ENCODE results near the gene STK11. TPM values are rescaled to one million over a fixed set of nuclear protein-coding genes. Genes with fewer than 3 reads are reported as not detected.

The STK11 gene
- total RNA-seq, 4 donors from 2014 or later, result 38.0 to 48.4 (median 44.2) TPM

- no peak for ATAC-seq (ENCODE audit: low FRiP score)
- TF ChIP-seq, protein P1, sequence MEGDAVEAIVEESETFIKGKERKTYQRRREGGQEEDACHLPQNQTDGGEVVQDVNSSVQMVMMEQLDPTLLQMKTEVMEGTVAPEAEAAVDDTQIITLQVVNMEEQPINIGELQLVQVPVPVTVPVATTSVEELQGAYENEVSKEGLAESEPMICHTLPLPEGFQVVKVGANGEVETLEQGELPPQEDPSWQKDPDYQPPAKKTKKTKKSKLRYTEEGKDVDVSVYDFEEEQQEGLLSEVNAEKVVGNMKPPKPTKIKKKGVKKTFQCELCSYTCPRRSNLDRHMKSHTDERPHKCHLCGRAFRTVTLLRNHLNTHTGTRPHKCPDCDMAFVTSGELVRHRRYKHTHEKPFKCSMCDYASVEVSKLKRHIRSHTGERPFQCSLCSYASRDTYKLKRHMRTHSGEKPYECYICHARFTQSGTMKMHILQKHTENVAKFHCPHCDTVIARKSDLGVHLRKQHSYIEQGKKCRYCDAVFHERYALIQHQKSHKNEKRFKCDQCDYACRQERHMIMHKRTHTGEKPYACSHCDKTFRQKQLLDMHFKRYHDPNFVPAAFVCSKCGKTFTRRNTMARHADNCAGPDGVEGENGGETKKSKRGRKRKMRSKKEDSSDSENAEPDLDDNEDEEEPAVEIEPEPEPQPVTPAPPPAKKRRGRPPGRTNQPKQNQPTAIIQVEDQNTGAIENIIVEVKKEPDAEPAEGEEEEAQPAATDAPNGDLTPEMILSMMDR (IDR thresholded peaks at IDR 0.05), result no peak
- no peak for DNase-seq (ENCODE audit: low spot score)
These were observed 68.7 kb downstream of the STK11 start for GRCh38 chr19:1274081-1274851.

- TF ChIP-seq, protein P1 (IDR thresholded peaks at IDR 0.05), result no peak
- no peak for DNase-seq (ENCODE audit: low spot score)
- ATAC-seq (ENCODE audit: low FRiP score), result no peak
These were observed 69.3 kb downstream of the STK11 start for GRCh38 chr19:1274852-1275259.

- ATAC-seq (ENCODE audit: low FRiP score), result peak; percentile 79
- TF ChIP-seq, protein P1 (IDR thresholded peaks at IDR 0.05), result no peak
These were observed 69.8 kb downstream of the STK11 start, which contains the start of gene FAM174C for GRCh38 chr19:1275260-1275975. Gene FAM174C, plus strand, starts transcription at chr19:1275530. Its CDS starts 20 bp downstream, at chr19:1275550.

GRCh38 chr19:1275976-1276627 lies 70.5 kb downstream of the STK11 start:
- ATAC-seq (ENCODE audit: low FRiP score), result no peak
- TF ChIP-seq, protein P1 (IDR thresholded peaks at IDR 0.05), result no peak

More at GRCh38 chr19:1275260-1275975, 69.8 kb downstream of the STK11 start, which contains the start of gene FAM174C:
- DNase-seq (ENCODE audit: low spot score), result peak; percentile 88

DNA sequence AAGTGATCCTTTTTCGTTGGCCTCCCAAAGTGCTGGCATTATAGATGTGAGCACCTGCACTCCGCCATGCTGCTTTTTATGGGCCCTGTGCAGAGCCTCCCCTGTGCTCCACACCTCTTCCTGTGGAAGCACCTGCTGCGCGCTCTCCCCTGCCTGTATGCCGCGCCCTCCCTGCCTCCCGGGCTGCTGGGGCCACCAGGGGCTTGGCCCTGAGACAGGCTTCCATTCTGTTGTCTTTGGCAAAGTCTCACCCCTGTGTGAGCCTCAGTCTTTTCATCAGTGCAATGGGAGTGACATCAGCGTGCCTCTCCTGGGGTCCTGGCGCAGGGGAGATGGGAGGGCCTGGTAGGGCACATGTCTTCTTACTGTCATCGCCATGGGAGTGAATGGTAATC lies 71.0 kb downstream of the STK11 start:
- TF ChIP-seq, protein P1 (IDR thresholded peaks at IDR 0.05), result no peak

More at GRCh38 chr19:1275976-1276627, 70.5 kb downstream of the STK11 start:
- no peak for DNase-seq (ENCODE audit: low spot score)

DNA sequence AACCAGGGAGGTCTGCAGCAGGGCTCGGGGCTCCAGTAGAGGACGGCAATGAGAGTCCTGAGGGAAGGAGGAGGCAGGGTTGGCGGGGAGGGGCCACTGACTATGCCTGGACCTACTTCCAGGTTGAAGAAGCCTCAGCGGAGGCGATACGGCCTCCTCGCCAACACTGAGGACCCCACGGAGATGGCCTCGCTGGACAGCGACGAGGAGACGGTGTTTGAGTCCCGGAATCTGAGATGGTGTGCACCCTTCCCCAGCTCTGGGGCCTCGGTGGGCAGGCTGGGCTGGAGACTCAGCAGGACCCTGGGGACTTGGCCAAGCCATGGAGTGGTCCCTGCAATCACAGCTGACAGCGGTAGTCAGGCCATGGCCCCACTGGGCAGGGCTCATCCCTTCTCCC lies 71.5 kb downstream of the STK11 start:
- no peak for DNase-seq (ENCODE audit: low spot score)
- ATAC-seq (ENCODE audit: low FRiP score), result no peak
- TF ChIP-seq, protein P1 (IDR thresholded peaks at IDR 0.05), result no peak

More for the DNA sequence above, 71.0 kb downstream of the STK11 start:
- DNase-seq (ENCODE audit: low spot score) (no peak), ATAC-seq (ENCODE audit: low FRiP score) (no peak)

Other genes starting within 250 kb of the STK11 start
- gene WDR18, start 221.4 kb upstream of the STK11 start, total RNA-seq, result 10 to 100 TPM; 22.8 to 69.4 (median 37.5) TPM
- under 1 TPM in 1 of 4 donors, not detected in 3; 0.24 TPM for gene GRIN3B, start 205.4 kb upstream of the STK11 start, total RNA-seq
- 100 to 1,000 TPM; 112 to 164 (median 161) TPM for gene TMEM259, start 184.7 kb upstream of the STK11 start, total RNA-seq
- not detected for gene RNU6-2, start 184.3 kb upstream of the STK11 start, total RNA-seq
- 10 to 100 TPM; 39.6 to 75.4 (median 60.8) TPM for gene CNN2, start 179.2 kb upstream of the STK11 start, total RNA-seq
- 10 to 100 TPM; 10.3 to 29.8 (median 15.9) TPM for gene ABCA7, start 165.7 kb upstream of the STK11 start, total RNA-seq
- 10 to 100 TPM; 21.4 to 97.6 (median 36.3) TPM for gene ARHGAP45, start 138.6 kb upstream of the STK11 start, total RNA-seq
- gene POLR2E, start 110.4 kb upstream of the STK11 start, total RNA-seq, result 100 to 1,000 TPM; 151 to 216 (median 188) TPM
- gene GPX4, start 101.8 kb upstream of the STK11 start, total RNA-seq, result 1,000 to 10,000 TPM in 1 of 4 donors, 100 to 1,000 TPM in 3; 429 to 1,640 (median 892) TPM
- gene SBNO2, start 31.5 kb upstream of the STK11 start, total RNA-seq, result 100 to 1,000 TPM in 1 of 4 donors, 10 to 100 TPM in 3; 33.1 to 208 (median 61.9) TPM
- gene CBARP, start 32.2 kb downstream of the STK11 start, total RNA-seq, result 10 to 100 TPM in 1 of 4 donors, 1 to 10 TPM in 1, under 1 TPM in 1, not detected in 1; 0.63 to 19.6 (median 2.2) TPM
- 10 to 100 TPM; 46.4 to 76.0 (median 60.2) TPM for gene ATP5F1D, start 36.0 kb downstream of the STK11 start, total RNA-seq
- 10 to 100 TPM; 24.5 to 68.6 (median 44.1) TPM for gene MIDN, start 42.8 kb downstream of the STK11 start, total RNA-seq
- 100 to 1,000 TPM; 292 to 484 (median 372) TPM for gene CIRBP, start 63.6 kb downstream of the STK11 start, total RNA-seq
- gene FAM174C, start 69.8 kb downstream of the STK11 start, total RNA-seq, result 10 to 100 TPM; 47.2 to 69.1 (median 59.3) TPM
- not detected for gene EFNA2, start 80.1 kb downstream of the STK11 start, total RNA-seq
- gene NDUFS7, start 178.1 kb downstream of the STK11 start, total RNA-seq, result 100 to 1,000 TPM in 3 of 4 donors, 10 to 100 TPM in 1; 80.3 to 121 (median 114) TPM
- gene GAMT, start 195.8 kb downstream of the STK11 start, total RNA-seq, result 10 to 100 TPM; 10.8 to 16.2 (median 13.7) TPM
- gene DAZAP1, start 201.8 kb downstream of the STK11 start, total RNA-seq, result 10 to 100 TPM; 47.3 to 55.7 (median 51.1) TPM
- 1,000 to 10,000 TPM; 2,522 to 3,708 (median 2,994) TPM for gene RPS15, start 232.6 kb downstream of the STK11 start, total RNA-seq
- under 1 TPM in 2 of 4 donors, not detected in 2; 0.12 to 0.19 TPM for gene APC2, start 244.3 kb downstream of the STK11 start, total RNA-seq